GM12891 (cell line): Measurements from ENCODE around the gene APOL4. TPM values are rescaled to one million over a fixed set of nuclear protein-coding genes. Genes with fewer than 3 reads are reported as not detected.
"Not testable (repeated sequence)": the region's sequence is repeated elsewhere in the genome, so short reads cannot be mapped to it uniquely, and the experiment has no call there.

ENCODE experiments used
- DNase-seq: peaks from one replicate; pipeline ENCODE4 v3.0.0; 2011; ENCODE audit warnings: low spot score; ENCODE audit not compliant: insufficient read length
- FAIRE-seq: peaks from 2 replicates; lab custom pipeline; 2011; peaks lifted over from hg19 to GRCh38; lab: Jason Lieb, UNC
- PAX5 ChIP-seq: IDR thresholded peaks from 2 replicates; pipeline ENCODE4 v1.6.1; 2011; ENCODE audit warnings: low read length, moderate library complexity, mild to moderate bottlenecking; ENCODE audit not compliant: insufficient read depth, severe bottlenecking
- POLR2A ChIP-seq: IDR thresholded peaks from 2 replicates; pipeline ENCODE4 v1.6.1; 2011; ENCODE audit warnings: low read depth, low read length, control low read depth
- POLR2AphosphoS5 ChIP-seq: IDR thresholded peaks from 2 replicates; pipeline ENCODE4 v1.6.1; 2011; ENCODE audit warnings: low read depth, low read length, control low read depth
- POU2F2 ChIP-seq: IDR thresholded peaks from 2 replicates; pipeline ENCODE4 v1.6.1; 2011; ENCODE audit warnings: low read depth, mild to moderate bottlenecking, control low read depth, low read length, moderate library complexity
- SPI1 ChIP-seq: IDR thresholded peaks from 2 replicates; pipeline ENCODE4 v1.6.1; 2011; ENCODE audit warnings: low read depth, low read length, control low read depth
- TAF1 ChIP-seq: IDR thresholded peaks from 2 replicates; pipeline ENCODE4 v1.6.1; 2011; ENCODE audit warnings: low read depth, low read length, control low read depth
- polyA plus RNA-seq: library from polyadenylated mRNA; unstranded; fragments of >200 nt; gene quantifications from one replicate; pipeline ENCODE4 v1.2.1, GENCODE V29; 2012; ENCODE audit warnings: low read depth, missing spikeins, inconsistent platforms; ENCODE audit not compliant: missing spikeins

The APOL4 gene, protein sequence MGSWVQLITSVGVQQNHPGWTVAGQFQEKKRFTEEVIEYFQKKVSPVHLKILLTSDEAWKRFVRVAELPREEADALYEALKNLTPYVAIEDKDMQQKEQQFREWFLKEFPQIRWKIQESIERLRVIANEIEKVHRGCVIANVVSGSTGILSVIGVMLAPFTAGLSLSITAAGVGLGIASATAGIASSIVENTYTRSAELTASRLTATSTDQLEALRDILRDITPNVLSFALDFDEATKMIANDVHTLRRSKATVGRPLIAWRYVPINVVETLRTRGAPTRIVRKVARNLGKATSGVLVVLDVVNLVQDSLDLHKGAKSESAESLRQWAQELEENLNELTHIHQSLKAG
- polyA plus RNA-seq = 0.14 TPM

DNA sequence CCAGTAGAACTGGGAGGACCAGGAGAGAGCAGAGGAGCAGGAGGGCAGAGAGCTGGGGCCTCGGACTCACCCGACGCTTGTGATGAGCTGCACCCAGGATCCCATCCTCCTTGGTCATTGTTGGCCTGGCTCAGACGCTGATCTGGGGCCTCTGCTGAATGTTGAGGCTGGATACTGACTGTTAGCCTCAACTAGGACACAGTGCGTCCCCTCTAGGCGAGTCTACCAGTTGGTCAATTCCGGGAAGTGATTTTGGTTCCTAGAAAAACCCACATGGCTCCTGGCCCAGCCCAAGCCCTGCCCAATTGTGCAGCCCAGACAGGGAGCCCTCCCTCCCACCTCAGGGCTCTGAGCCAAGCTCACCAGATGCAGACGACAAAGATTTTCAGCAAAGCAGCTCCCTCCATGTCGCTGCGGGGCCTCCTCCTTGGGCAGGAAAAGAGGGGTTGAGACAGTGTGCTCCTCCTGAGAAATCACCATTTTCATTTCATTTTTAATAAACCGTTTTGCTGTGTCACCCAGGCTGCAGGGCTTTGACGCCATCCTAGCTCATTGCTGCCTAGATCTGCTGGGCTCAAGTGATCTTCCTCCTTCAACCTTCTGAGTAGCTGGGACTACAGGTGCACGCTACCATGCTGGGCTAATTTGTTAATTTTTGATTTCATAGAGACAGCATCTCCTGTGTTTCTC, at the start of gene APOL4:
Gene APOL4, minus strand, starts transcription at position 180 of the 690 bp plus-strand sequence. Its CDS starts 75 bp downstream, at position 105.
- DNase-seq = no peak
- no peak for FAIRE-seq
- TF ChIP-seq POLR2A (no peak), TAF1 (no peak), POLR2AphosphoS5 (no peak), PAX5 (no peak), POU2F2 (no peak)

DNA sequence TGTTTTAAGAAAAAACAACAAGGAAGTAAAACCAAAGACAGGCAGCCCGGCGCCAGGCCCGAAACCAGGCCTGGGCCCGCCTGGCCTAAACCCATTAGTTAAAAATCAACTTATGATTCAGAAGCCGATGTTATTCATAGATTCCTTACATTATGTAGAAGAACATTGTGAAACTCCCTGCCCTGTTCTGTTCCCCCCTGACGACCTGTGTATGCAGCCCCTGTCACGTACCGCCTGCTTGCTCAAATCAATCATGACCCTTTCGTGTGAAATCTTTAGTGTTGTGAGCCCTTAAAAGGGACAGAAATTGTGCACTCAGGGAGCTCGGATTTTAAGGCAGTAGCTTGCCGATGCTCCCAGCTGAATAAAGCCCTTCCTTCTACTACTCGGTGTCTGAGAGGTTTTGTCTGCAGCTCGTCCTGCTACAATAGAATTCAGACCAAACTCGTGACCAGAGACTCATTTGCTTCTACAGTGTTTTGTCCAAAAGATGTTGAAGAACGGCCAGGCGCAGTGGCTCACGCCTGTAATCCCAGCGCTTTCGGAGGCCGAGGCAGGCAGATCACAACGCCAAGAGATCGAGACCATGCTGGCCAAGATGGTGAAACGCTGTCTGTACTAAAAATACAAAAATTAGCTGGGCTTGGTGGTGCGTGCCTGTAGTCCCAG, 48.8 kb upstream of the APOL4 start:
- peak; percentile 86 for FAIRE-seq
- not testable (repeated sequence) for DNase-seq

DNA sequence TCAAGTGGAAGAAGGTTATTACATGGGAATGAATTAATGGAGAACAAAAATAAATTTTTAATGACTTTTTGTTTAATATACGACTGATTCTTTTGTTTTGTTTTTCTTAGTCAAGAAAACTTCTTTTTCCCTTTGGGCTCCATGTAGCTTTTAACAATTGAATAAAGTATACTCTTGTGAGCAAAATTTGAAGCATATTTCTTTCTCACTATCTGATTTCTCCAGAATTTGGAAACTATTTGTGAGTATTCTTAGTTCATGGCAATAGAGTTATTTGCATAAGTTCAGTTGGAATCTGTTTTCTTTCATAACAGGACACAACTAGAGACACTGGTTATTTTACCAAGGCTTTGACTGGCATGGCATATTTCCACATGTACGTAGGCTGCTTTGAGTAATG, 47.6 kb upstream of the APOL4 start:
- TF ChIP-seq POLR2AphosphoS5 (no peak), POLR2A (no peak), POU2F2 (no peak), TAF1 (no peak), PAX5 (no peak), SPI1 (no peak)
- DNase-seq = no peak
- peak; percentile 40 for FAIRE-seq

GRCh38 chr22:36247955-36248354, 46.3 kb upstream of the APOL4 start:
- no peak for TF ChIP-seq TAF1
- no peak for TF ChIP-seq POU2F2
- TF ChIP-seq SPI1 = no peak
- TF ChIP-seq POLR2A = no peak
- FAIRE-seq (no peak), DNase-seq (no peak)

DNA sequence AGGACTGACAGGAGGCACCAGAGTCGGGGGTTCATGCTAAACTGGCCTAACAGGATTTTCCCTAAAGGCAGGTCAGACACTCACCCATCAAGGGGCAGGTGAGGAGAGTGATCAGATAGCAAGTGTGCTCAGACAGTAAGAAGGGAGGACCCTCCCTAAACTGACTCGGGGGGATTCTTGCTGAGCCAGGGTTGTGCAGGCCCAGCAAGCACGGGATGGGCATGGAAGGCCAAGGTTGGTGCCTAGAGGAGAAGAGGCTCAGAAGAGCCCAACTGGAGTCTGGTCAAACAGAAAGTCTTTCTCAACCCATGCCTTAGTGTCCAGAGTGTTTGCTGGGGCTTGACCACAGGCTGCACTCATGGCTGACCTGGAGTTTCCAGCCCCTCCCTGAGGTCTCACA, 45.1 kb upstream of the APOL4 start:
- FAIRE-seq (no peak), DNase-seq (no peak)
- TF ChIP-seq POLR2AphosphoS5 = no peak
- TF ChIP-seq SPI1 = no peak
- TF ChIP-seq PAX5 = no peak
- no peak for TF ChIP-seq POU2F2
- no peak for TF ChIP-seq POLR2A
- no peak for TF ChIP-seq TAF1

- TF ChIP-seq POLR2AphosphoS5 (no peak), SPI1 (no peak), POU2F2 (no peak), PAX5 (no peak), TAF1 (no peak)
- DNase-seq (no peak), FAIRE-seq (no peak)
Observed at GRCh38 chr22:36245805-36246356, 44.3 kb upstream of the APOL4 start.

DNA sequence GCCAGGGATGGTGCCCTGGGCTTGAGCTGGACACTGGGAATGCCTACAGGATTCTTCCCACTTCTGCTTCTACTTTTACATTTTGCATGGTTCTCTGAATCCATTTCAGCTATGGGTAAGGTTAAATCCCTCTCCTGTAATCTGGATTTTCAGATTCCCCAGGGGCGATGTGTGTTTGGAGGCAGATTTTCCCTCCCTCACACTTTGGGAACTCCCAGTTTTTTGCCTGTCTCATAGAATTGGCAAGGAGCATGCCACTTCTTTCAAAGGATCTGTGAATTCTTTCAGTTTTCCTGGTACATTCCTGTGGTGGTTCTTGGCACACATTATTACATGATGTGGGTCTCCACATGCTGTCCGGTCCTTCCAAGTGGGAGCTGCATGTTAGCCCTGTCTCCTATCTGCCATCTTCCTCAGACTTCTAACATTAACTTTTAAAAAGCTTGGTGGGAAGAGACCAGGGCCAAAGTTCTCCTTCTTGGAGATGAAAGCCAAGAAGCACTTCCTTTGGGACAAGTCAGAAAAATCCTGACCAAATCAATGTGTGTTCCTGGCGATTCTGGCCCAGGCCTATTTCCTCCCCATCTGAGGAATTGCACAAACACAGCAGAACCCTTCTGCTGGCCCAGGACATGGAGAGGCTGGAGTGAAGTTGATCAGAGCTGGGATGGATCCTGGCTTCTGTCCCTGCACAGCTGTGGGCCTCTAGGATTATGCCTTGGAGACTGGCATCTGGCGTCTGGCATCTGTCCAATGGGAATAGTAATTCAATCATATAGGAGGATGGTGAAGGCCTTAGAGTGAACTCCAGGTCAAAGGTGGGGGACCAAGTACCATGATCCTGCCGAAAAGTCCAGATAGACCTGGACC, 43.1 kb upstream of the APOL4 start:
- DNase-seq = no peak
- TF ChIP-seq POLR2A = no peak
- no peak for TF ChIP-seq POU2F2
- TF ChIP-seq PAX5 = no peak
- no peak for TF ChIP-seq SPI1
- no peak for TF ChIP-seq TAF1
- TF ChIP-seq POLR2AphosphoS5 = no peak
- FAIRE-seq = no peak

GRCh38 chr22:36243986-36244385, 42.4 kb upstream of the APOL4 start:
- DNase-seq = no peak
- no peak for FAIRE-seq
- no peak for TF ChIP-seq TAF1
- TF ChIP-seq SPI1 = no peak
- TF ChIP-seq POU2F2 = no peak
- no peak for TF ChIP-seq POLR2AphosphoS5
- TF ChIP-seq PAX5 = no peak
- no peak for TF ChIP-seq POLR2A

DNA sequence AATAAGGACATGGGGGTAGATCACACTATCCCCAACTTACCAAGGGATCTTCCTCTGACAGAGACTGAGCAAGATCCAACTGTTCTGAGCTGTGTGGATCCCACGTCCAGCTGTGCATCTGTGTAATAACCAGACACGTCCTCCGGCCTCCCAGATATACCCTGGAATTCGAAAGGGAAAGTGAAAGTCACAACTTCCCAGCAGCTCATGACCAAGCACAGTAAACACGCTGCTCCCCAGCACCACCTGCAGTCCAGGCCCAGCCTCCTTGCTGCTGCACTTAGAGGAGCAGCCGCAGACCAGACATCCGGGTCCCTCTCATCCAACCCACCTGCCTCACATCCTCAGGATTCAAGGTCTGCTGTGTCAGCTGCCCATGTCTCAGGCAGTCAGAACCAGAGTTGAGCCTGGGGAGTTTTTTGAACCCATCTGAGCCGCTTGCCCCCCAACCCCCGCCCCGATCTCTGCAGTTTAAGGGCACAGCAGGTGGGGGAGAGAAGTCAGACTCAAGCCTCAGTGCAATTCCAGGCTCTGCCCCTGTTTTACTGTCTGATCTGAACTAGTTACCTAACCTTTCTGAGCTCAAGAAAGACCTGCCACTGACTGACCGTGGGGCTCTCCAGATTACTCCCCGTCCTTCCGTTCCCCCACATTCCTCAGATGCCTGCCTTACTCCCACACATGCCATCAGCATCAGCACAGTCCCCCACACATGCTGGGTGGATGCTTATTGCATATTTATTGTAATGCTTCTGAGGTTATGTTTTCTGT, 38.0 kb upstream of the APOL4 start, which contains the start of gene APOL2:
Gene APOL2, minus strand, starts transcription at position 127 of the 771 bp plus-strand sequence. CDS start 6,365 bp downstream, outside the sequence.
- FAIRE-seq = peak; percentile 98
- DNase-seq = peak; percentile 64
- TF ChIP-seq POLR2A (peak; percentile 37; the same call in 1 of the 2 replicates), PAX5 (no peak), POU2F2 (peak; percentile 48), TAF1 (peak; percentile 28; the same call in 1 of the 2 replicates)
